A673 (cell line): ENCODE data around the gene ATP1B2.

Experiments used
- CTCF ChIP-seq: fragments of 300-800, 200-600 bp; sonication (generic); conservative IDR thresholded peaks from 2 replicates; pipeline ENCODE4 v1.5.1; 2017; ENCODE audit warnings: low read depth, mild to moderate bottlenecking, antibody characterized with exemption, low read length, moderate library complexity, mixed read lengths
- EZH2 ChIP-seq: fragments of 200-600 bp; sonication (generic); IDR thresholded peaks from 2 replicates; pipeline ENCODE4 v1.6.1; 2017; ENCODE audit warnings: borderline replicate concordance, low read depth, mild to moderate bottlenecking, mixed read lengths, antibody characterized with exemption, low read length; ENCODE audit not compliant: poor library complexity, severe bottlenecking

- TF ChIP-seq CTCF (no peak), EZH2 (no peak)
These were observed 4.3 kb downstream of the ATP1B2 start for GRCh38 chr17:7654832-7655540.
